K562 (cell line): ENCODE measurements around the gene SYT1.

Experiments
- SP2 ChIP-seq: IDR thresholded peaks from 2 replicates; pipeline ENCODE4 v1.6.1; 2011; ENCODE audit warnings: mild to moderate bottlenecking, low read depth, low read length, moderate library complexity; ENCODE audit not compliant: poor library complexity, severe bottlenecking; ENCODE audit errors: extremely low read depth
- TF ChIP-seq, protein P1 (sequence below), 3 experiments: IDR thresholded peaks in 2 of 3; conservative IDR thresholded peaks in 1 of 3; 2 replicates each; pipeline ENCODE4 v1.5.1; 2011 to 2012; ENCODE audit warnings: low read length in 3 of 3, mild to moderate bottlenecking in 3 of 3, control low read depth in 2 of 3, improper control_type of control experiment in 1 of 3, inconsistent platforms in 1 of 3, low read depth in 1 of 3, mixed read lengths in 1 of 3, moderate library complexity in 1 of 3; ENCODE audit not compliant: insufficient read depth in 2 of 3
- TF ChIP-seq, protein P2 (sequence below): fragments of 450-650 bp; IDR thresholded peaks from 2 replicates; pipeline ENCODE4 v1.6.1; 2016

DNA sequence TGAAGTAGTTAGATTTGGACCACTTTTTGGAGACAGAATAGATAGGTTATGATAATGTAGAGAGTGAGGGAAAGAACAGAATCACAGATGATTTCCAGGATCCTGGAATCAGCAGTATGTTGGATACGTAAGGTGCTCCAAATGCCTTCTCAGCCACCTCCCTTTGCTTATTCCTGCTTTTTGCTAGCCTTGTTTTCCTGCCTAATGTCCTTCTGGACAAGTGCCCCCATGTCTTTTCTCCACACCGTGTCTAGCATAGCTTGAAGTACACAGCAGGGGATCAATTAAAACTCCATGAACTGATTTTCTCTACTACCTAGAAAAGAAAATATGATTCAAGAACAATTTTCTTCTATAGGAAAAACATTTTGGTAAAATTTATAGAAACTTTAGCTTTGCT, 144.0 kb downstream of the SYT1 start:
- TF ChIP-seq, protein P1, sequence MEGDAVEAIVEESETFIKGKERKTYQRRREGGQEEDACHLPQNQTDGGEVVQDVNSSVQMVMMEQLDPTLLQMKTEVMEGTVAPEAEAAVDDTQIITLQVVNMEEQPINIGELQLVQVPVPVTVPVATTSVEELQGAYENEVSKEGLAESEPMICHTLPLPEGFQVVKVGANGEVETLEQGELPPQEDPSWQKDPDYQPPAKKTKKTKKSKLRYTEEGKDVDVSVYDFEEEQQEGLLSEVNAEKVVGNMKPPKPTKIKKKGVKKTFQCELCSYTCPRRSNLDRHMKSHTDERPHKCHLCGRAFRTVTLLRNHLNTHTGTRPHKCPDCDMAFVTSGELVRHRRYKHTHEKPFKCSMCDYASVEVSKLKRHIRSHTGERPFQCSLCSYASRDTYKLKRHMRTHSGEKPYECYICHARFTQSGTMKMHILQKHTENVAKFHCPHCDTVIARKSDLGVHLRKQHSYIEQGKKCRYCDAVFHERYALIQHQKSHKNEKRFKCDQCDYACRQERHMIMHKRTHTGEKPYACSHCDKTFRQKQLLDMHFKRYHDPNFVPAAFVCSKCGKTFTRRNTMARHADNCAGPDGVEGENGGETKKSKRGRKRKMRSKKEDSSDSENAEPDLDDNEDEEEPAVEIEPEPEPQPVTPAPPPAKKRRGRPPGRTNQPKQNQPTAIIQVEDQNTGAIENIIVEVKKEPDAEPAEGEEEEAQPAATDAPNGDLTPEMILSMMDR (IDR thresholded peaks at IDR 0.05 in 2 of 3, conservative IDR thresholded peaks at IDR 0.05 in 1 of 3; ENCODE audit: insufficient read depth in 2 of 3, low read depth in 1 of 3, low read length in 3 of 3), result no peak
- TF ChIP-seq, protein P2, sequence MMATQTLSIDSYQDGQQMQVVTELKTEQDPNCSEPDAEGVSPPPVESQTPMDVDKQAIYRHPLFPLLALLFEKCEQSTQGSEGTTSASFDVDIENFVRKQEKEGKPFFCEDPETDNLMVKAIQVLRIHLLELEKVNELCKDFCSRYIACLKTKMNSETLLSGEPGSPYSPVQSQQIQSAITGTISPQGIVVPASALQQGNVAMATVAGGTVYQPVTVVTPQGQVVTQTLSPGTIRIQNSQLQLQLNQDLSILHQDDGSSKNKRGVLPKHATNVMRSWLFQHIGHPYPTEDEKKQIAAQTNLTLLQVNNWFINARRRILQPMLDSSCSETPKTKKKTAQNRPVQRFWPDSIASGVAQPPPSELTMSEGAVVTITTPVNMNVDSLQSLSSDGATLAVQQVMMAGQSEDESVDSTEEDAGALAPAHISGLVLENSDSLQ, result no peak
- no peak for TF ChIP-seq SP2
